Naive thymus-derived CD8-positive, alpha-beta T cell (primary cell): Measurements from ENCODE around the gene MBD5. TPM values are rescaled to one million over a fixed set of nuclear protein-coding genes. Genes with fewer than 3 reads are reported as not detected.

ENCODE experiments used
- ATAC-seq, 2 donors: fragments of 150-1000 bp; cut with Tn5 transposase in 1 of 2; sonication (Bioruptor Pico), chemical (Tn5 transposase) in 1 of 2; 1 replicate in 1 of 2; 2 replicates in 1 of 2; pipeline ENCODE4 v1.10.0; 2021; ENCODE audit warnings: mild to moderate bottlenecking in 2 of 2, moderate library complexity in 2 of 2
- POLR2A ChIA-PET: fragments of 350-600 bp; sonication (Branson Sonifier 250); formaldehyde crosslinking; loops from one replicate; lab custom pipeline; 2021; ENCODE audit warnings: antibody characterized with exemption; lab: Charles Lee
- DNase-seq, 10 donors: peaks; one replicate each; pipeline versions ENCODE4 v3.0.0 to v3.0.0-alpha.2; 2020 to 2022
- H3K27ac Mint-ChIP-seq, 10 donors: one replicate each; pipeline ENCODE4 v1.8.0; 2020 to 2022; ENCODE audit warnings: mild to moderate bottlenecking in 10 of 10, mixed read lengths in 10 of 10, moderate library complexity in 4 of 10, inconsistent platforms in 1 of 10
- H3K27me3 Mint-ChIP-seq, 5 donors: one replicate each; pipeline ENCODE4 v1.8.0; 2021 to 2022; ENCODE audit warnings: mixed read lengths in 5 of 5
- H3K36me3 Mint-ChIP-seq, 3 donors: one replicate each; pipeline ENCODE4 v1.8.0; 2020 to 2022; ENCODE audit warnings: mixed read lengths in 3 of 3, mild to moderate bottlenecking in 2 of 3, inconsistent platforms in 1 of 3
- H3K4me1 Mint-ChIP-seq, 4 donors: one replicate each; pipeline ENCODE4 v1.8.0; 2021 to 2022; ENCODE audit warnings: mixed read lengths in 4 of 4
- H3K4me3 Mint-ChIP-seq, 10 donors: one replicate each; pipeline ENCODE4 v1.8.0; 2020 to 2022; ENCODE audit warnings: mild to moderate bottlenecking in 10 of 10, mixed read lengths in 10 of 10, moderate library complexity in 6 of 10, inconsistent platforms in 1 of 10
- H3K9me3 Mint-ChIP-seq, 9 donors: one replicate each; pipeline ENCODE4 v1.8.0; 2020 to 2022; ENCODE audit warnings: mixed read lengths in 9 of 9, mild to moderate bottlenecking in 3 of 9, inconsistent platforms in 1 of 9, moderate library complexity in 1 of 9
- polyA plus RNA-seq, 3 donors: library from polyadenylated mRNA; unstranded; fragments of 300-500 nt; fragmentation: Illumina TruSeq; gene quantifications; one replicate each; pipeline ENCODE4 v1.2.3, GENCODE V29; 2021
- total RNA-seq, 8 experiments: library from RNA in 2 of 8; stranded (reverse) in 2 of 8; gene quantifications; one replicate each; pipeline ENCODE4 v1.2.3 and lab custom pipeline; 2021 to 2026

The MBD5 gene
- total and polyA plus RNA-seq, 5 experiments from 2014 or later: 11.7 to 54.1 (median 17.9) TPM

- POLR2A ChIA-PET: no interaction called here
- DNase-seq: no peak
- Mint-ChIP-seq H3K4me1 (no peaks in the 10 kb centered on the region), H3K27ac (peak overlapping the region in 1 of 10 donors; percentile 11), H3K36me3 (peaks cover 0 to 10% (median 4%) of the 10 kb centered on the region in 3 donors), H3K4me3 (no peak overlapping the region), H3K9me3 (no peaks in the 10 kb centered on the region), H3K27me3 (no peaks in the 10 kb centered on the region)
- no peak for ATAC-seq
Observed at GRCh38 chr2:148458171-148458570, 437.3 kb downstream of the MBD5 start.

- Mint-ChIP-seq H3K9me3 (no peaks in the 10 kb centered on the region), H3K27ac (no peak overlapping the region), H3K4me1 (no peaks in the 10 kb centered on the region), H3K27me3 (no peaks in the 10 kb centered on the region), H3K36me3 (peaks cover 0 to 21% (median 13%) of the 10 kb centered on the region in 3 donors), H3K4me3 (no peak overlapping the region)
- ATAC-seq: no peak
- no peak for DNase-seq
- POLR2A ChIA-PET: no interaction called here
Observed at GRCh38 chr2:148459377-148459778, 438.5 kb downstream of the MBD5 start.

DNA sequence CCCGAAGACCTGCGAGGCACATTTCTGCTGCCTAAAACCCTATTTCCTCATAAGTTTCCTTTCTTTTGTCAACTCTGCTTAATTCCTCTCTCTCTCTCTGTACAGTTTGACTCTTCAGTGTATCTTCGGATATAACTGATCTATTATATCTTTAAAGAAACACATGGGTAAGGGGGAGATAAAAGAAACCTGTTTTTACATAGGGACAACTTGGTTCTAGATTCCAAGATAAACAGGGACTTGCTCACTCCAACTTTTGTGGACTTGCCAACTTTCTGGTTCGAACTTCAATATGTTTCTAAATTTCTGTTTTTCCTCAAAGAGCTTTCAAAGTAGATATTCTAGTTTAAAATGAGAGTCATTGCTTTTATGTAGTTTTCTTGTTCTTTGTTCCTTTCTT, 441.0 kb downstream of the MBD5 start:
- DNase-seq (no peak), ATAC-seq (no peak)
- Mint-ChIP-seq H3K4me3 (no peak overlapping the region), H3K36me3 (peaks cover 0 to 34% (median 14%) of the 10 kb centered on the region in 3 donors), H3K4me1 (no peaks in the 10 kb centered on the region), H3K9me3 (no peaks in the 10 kb centered on the region), H3K27ac (no peak overlapping the region), H3K27me3 (no peaks in the 10 kb centered on the region)
- POLR2A ChIA-PET: no interaction called here

DNA sequence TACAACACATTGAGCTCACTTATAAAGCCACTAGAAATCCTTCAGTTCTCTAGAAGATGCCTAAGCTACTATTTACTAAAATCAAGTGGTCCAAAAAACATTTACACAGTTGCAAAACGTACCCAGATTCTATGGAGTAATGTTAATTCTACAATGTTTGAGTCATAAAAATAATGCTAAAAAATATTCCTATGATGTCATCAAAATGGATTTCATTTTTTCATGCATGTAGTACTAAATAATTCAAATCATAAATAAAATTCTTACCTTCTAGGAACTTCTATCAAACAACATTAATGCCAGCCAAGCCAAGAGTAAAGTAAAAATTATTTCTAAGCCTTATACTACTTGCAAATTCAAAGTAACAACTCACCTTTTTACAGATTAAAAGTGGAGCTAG, 454.7 kb downstream of the MBD5 start:
- Mint-ChIP-seq H3K4me3 (no peak overlapping the region), H3K27me3 (peaks cover 0 to 1% (median 0%) of the 10 kb centered on the region in 5 donors), H3K27ac (no peak overlapping the region), H3K36me3 (peaks cover 0 to 2% (median 0%) of the 10 kb centered on the region in 3 donors), H3K4me1 (peaks cover 0 to 2% (median 0%) of the 10 kb centered on the region in 4 donors), H3K9me3 (no peaks in the 10 kb centered on the region)
- POLR2A ChIA-PET: no interaction called here
- ATAC-seq (no peak), DNase-seq (no peak)

DNA sequence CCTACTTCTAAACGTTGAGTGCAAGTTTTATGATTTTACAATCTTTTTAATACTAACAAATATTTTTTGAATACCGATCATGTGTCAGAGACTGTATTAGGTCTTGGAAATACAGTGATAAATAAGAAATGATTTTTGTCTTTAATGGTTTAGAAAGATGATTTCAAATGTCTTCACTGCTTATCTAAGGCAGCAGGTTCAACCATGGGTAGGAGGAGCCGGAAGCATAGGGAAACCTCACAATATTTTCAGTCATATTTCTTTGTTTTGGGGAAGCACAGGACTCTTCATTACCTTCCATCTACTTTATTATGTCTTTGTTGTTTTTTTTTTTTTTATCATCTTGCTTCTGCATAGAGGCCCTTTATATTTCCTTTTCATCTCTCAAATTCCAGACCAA, 458.5 kb downstream of the MBD5 start:
- H3K4me1 Mint-ChIP-seq: peaks cover 0 to 2% (median under 1%) of the 10 kb centered on the region in 4 donors
- H3K9me3 Mint-ChIP-seq: peaks cover 0 to 11% (median 0%) of the 10 kb centered on the region in 9 donors
- DNase-seq (no peak), ATAC-seq (no peak)
- peaks cover 6 to 12% (median 7%) of the 10 kb centered on the region in 3 donors for H3K36me3 Mint-ChIP-seq
- peaks cover 0 to 1% (median 0%) of the 10 kb centered on the region in 5 donors for H3K27me3 Mint-ChIP-seq
- no peak overlapping the region for H3K4me3 Mint-ChIP-seq
- POLR2A ChIA-PET: interaction anchor here (0.7 kb wide), 1 partner anchor 556 kb away, joined by 3 read pairs; no protein-coding TSS in a partner anchor
- peak overlapping the region in 1 of 10 donors; percentile 5 for H3K27ac Mint-ChIP-seq

- POLR2A ChIA-PET: no interaction called here
- H3K4me1 Mint-ChIP-seq: peaks cover 0 to 2% (median under 1%) of the 10 kb centered on the region in 4 donors
- DNase-seq: no peak
- H3K27ac Mint-ChIP-seq: no peak overlapping the region
- H3K36me3 Mint-ChIP-seq: peaks cover 7 to 34% (median 26%) of the 10 kb centered on the region in 3 donors
- ATAC-seq: no peak
- H3K4me3 Mint-ChIP-seq: no peak overlapping the region
- peaks cover 0 to 11% (median 0%) of the 10 kb centered on the region in 9 donors for H3K9me3 Mint-ChIP-seq
- peaks cover 0 to 1% (median 0%) of the 10 kb centered on the region in 5 donors for H3K27me3 Mint-ChIP-seq
Observed at GRCh38 chr2:148483665-148484064, 462.8 kb downstream of the MBD5 start.

DNA sequence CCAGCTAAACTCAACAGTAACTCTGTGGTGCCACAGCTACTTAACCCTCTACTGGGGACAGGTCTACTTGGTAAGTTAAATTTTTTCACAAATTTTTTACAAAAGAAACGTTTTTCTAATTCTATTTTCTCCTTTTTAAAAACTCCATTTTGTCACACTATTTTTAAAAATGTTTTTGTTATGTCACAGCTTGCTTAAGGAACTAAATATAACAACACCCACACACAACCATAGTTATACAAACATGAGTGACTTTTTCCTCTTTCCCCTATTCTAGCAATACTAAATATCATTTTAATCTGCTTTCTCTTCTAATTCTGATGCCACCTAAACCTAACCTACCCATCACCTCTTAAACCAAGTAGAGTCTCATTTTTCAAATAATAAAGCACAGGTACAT, 463.2 kb downstream of the MBD5 start:
- H3K4me1 Mint-ChIP-seq: peaks cover 0 to 2% (median under 1%) of the 10 kb centered on the region in 4 donors
- no peak overlapping the region for H3K4me3 Mint-ChIP-seq
- peaks cover 7 to 37% (median 26%) of the 10 kb centered on the region in 3 donors for H3K36me3 Mint-ChIP-seq
- H3K27me3 Mint-ChIP-seq: peaks cover 0 to 1% (median 0%) of the 10 kb centered on the region in 5 donors
- POLR2A ChIA-PET: no interaction called here
- no peak for DNase-seq
- ATAC-seq: no peak
- H3K27ac Mint-ChIP-seq: no peak overlapping the region
- peaks cover 0 to 11% (median 0%) of the 10 kb centered on the region in 9 donors for H3K9me3 Mint-ChIP-seq

GRCh38 chr2:148486655-148487054, 465.8 kb downstream of the MBD5 start:
- no peaks in the 10 kb centered on the region for H3K27me3 Mint-ChIP-seq
- ATAC-seq (no peak), DNase-seq (no peak)
- no peak overlapping the region for H3K27ac Mint-ChIP-seq
- peaks cover 0 to 2% (median 0%) of the 10 kb centered on the region in 4 donors for H3K4me1 Mint-ChIP-seq
- H3K36me3 Mint-ChIP-seq: peaks cover 19 to 56% (median 46%) of the 10 kb centered on the region in 3 donors
- H3K9me3 Mint-ChIP-seq: peaks cover 0 to 11% (median 0%) of the 10 kb centered on the region in 9 donors
- POLR2A ChIA-PET: no interaction called here
- no peak overlapping the region for H3K4me3 Mint-ChIP-seq

- Mint-ChIP-seq H3K4me3 (no peak overlapping the region), H3K36me3 (peaks cover 19 to 56% (median 46%) of the 10 kb centered on the region in 3 donors), H3K27me3 (no peaks in the 10 kb centered on the region), H3K9me3 (peaks cover 0 to 11% (median 0%) of the 10 kb centered on the region in 9 donors), H3K27ac (peak overlapping the region in 1 of 10 donors; percentile 33), H3K4me1 (peaks cover 0 to 2% (median 0%) of the 10 kb centered on the region in 4 donors)
- DNase-seq (no peak), ATAC-seq (no peak)
- POLR2A ChIA-PET: no interaction called here
Observed at GRCh38 chr2:148487439-148487838, 466.5 kb downstream of the MBD5 start.

DNA sequence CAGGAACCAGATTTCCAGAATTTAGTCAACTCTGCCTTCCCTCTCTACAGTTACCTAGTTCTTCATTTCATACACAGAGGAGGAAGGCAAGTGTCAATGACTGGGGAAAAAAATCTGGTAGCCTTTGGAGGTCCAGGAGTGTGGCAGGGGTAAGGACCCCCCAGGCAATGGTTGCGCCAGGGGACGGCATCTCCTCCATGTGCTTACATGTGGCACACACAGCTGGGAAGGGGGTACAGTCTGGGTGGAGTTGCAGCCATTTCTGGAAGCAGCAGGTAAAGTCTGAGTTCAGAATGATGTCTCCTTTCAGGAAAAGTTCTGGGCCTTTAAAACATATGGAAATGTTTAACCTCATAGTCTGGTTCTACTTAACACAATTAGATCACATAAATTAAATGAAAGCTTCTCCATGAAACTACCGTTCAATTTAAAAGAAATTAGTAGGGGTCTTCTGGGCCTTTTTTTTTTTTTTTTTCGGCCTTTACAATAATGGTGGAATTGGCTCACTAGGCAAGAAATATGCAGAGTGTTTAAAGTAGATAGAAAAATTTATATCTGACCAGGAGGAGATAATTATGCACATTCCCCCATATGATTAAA, 470.0 kb downstream of the MBD5 start:
- Mint-ChIP-seq H3K27ac (no peak overlapping the region), H3K9me3 (no peaks in the 10 kb centered on the region), H3K27me3 (no peaks in the 10 kb centered on the region), H3K4me1 (peaks cover 0 to 17% (median 0%) of the 10 kb centered on the region in 4 donors), H3K4me3 (no peak overlapping the region), H3K36me3 (peaks cover 12 to 44% (median 40%) of the 10 kb centered on the region in 3 donors)
- POLR2A ChIA-PET: no interaction called here
- DNase-seq (no peak), ATAC-seq (no peak)

GRCh38 chr2:148493822-148494563, 473.1 kb downstream of the MBD5 start:
- ATAC-seq (no peak), DNase-seq (no peak)
- peak overlapping the region in 2 of 10 donors; percentile 41 to 60 for H3K4me3 Mint-ChIP-seq
- peaks cover 0 to 20% (median 3%) of the 10 kb centered on the region in 4 donors for H3K4me1 Mint-ChIP-seq
- no peaks in the 10 kb centered on the region for H3K9me3 Mint-ChIP-seq
- peaks cover 12 to 29% (median 20%) of the 10 kb centered on the region in 3 donors for H3K36me3 Mint-ChIP-seq
- peak overlapping the region in 2 of 10 donors; percentile 29 to 55 for H3K27ac Mint-ChIP-seq
- POLR2A ChIA-PET: interaction anchor here (0.5 kb wide), 1 partner anchor 59 kb away, joined by 3 read pairs; no protein-coding TSS in a partner anchor
- no peaks in the 10 kb centered on the region for H3K27me3 Mint-ChIP-seq

DNA sequence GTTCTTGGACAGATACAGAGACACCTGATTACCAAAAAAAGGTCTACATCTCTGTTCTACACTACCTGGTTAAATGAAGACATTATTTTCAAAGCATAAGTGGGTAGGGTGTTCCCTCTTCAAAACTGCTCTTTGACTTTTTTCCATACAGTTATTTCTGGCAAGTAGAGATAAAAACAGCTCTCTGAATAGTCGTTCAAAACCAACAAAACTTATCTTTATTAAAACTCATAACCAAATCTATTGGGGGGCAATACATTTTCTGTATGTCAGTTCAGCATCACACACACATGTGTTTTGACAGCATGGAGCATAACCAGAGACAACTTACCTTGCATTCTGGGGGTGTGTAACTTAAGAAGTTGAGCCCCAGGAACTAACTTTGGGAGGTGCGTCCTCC, 474.7 kb downstream of the MBD5 start:
- POLR2A ChIA-PET: no interaction called here
- no peak for DNase-seq
- peaks cover under 1 to 14% (median 4%) of the 10 kb centered on the region in 3 donors for H3K36me3 Mint-ChIP-seq
- H3K4me3 Mint-ChIP-seq: no peak overlapping the region
- no peaks in the 10 kb centered on the region for H3K27me3 Mint-ChIP-seq
- H3K4me1 Mint-ChIP-seq: peaks cover 0 to 20% (median 3%) of the 10 kb centered on the region in 4 donors
- H3K9me3 Mint-ChIP-seq: no peaks in the 10 kb centered on the region
- no peak for ATAC-seq
- no peak overlapping the region for H3K27ac Mint-ChIP-seq

- no peak for ATAC-seq
- Mint-ChIP-seq H3K36me3 (peaks cover 0 to 4% (median 2%) of the 10 kb centered on the region in 3 donors), H3K4me1 (peaks cover 0 to 4% (median 0%) of the 10 kb centered on the region in 4 donors), H3K4me3 (no peak overlapping the region), H3K27me3 (no peaks in the 10 kb centered on the region), H3K27ac (no peak overlapping the region), H3K9me3 (no peaks in the 10 kb centered on the region)
- POLR2A ChIA-PET: no interaction called here
- DNase-seq: no peak
Observed at GRCh38 chr2:148501545-148501944, 480.7 kb downstream of the MBD5 start.
